ENCODE data around the gene DUSP1. TPM values are rescaled to one million over a fixed set of nuclear protein-coding genes. Genes with fewer than 3 reads are reported as not detected.

The DUSP1 gene
- total RNA-seq, 1 donor from 2014 or later: 2,876 TPM

DNA sequence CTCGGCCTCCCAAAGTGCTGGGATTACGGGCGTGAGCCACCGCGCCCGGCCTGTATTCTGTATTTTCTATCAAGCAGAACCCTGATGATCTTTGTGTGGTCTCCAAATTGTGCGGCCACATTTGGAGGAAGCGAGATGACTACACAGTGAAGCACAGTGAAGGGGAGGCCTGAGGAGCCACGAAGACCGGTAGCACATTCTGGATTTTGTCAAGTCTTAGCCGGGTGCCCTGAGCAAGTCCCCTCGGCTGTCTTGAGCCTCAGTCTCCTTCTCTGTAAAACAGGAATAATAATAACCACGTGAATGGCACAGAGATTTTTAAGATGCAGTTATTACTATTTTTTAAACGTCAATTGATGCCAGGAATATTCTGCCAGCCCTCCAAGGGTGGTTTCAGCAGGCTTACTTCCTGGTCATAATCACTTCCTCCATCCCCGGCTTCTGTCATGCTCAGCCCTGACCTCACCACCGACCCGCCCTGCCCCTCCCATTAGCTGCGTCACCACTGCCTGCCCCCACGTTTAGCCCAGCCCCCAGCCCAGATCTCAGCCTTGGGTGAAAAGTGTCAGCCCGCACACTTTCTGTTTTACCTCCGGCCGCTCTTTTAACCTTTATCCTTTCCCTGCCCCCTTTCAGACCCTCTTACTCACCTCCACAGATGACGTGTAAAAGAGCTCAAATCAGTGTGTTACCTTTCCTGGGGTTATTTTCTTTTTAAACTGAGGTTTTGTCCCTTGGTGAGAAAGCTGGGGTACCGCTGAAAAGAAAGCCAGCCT is 36.1 kb upstream of the DUSP1 start:
- DNase-seq (ENCODE audit: extremely low spot score in 2 of 2): peak in 1 of 2 donors; percentile 92
- Histone ChIP-seq H3K9me3 (peaks cover 3% of the 10 kb centered on the region), H3K4me1 (peaks cover 11% of the 10 kb centered on the region), H3K4me3 (peak overlapping the region in 1 of 2 donors; percentile 16), H3K27ac (peak overlapping the region; percentile 64), H3K36me3 (no peaks in the 10 kb centered on the region), H3K27me3 (no peaks in the 10 kb centered on the region)
- TF ChIP-seq, protein P1, sequence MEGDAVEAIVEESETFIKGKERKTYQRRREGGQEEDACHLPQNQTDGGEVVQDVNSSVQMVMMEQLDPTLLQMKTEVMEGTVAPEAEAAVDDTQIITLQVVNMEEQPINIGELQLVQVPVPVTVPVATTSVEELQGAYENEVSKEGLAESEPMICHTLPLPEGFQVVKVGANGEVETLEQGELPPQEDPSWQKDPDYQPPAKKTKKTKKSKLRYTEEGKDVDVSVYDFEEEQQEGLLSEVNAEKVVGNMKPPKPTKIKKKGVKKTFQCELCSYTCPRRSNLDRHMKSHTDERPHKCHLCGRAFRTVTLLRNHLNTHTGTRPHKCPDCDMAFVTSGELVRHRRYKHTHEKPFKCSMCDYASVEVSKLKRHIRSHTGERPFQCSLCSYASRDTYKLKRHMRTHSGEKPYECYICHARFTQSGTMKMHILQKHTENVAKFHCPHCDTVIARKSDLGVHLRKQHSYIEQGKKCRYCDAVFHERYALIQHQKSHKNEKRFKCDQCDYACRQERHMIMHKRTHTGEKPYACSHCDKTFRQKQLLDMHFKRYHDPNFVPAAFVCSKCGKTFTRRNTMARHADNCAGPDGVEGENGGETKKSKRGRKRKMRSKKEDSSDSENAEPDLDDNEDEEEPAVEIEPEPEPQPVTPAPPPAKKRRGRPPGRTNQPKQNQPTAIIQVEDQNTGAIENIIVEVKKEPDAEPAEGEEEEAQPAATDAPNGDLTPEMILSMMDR (IDR thresholded peaks at IDR 0.05): no peak
- TF ChIP-seq POLR2A (IDR thresholded peaks at IDR 0.05) (peak in 1 of 2 donors; percentile 18), POLR2AphosphoS5 (IDR thresholded peaks at IDR 0.05; ENCODE audit: insufficient read depth in 1 of 2, low read depth in 1 of 2) (peak; percentile 53 to 64)
- intact Hi-C loops (cut with DNase I): no loop called here

DNA sequence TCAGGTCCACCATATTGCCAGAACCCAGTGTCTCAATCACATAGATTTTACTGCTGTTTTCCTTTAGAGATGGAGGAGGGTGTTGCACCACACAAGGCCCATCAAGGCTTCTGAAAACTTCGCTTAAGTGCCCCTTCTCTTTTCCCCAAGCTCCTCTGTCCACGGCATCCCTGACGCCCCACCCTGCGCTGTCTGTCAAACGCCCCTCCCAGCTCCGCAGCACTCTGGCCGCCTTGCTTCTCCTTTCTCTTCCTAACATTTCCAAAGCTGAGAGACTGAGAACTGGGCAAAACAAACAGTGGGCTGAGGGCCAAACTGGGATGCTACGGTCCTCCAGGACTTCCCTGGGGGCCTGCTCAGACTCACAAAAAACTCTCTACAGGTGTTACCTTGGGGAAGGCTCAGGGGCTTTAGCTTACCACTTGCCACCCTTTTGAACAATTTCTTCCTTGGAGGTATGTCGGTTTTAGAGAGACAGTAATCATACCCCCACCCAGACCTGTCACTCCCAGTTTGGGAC is 34.8 kb upstream of the DUSP1 start:
- Histone ChIP-seq H3K27ac (no peak overlapping the region), H3K9me3 (peaks cover 3% of the 10 kb centered on the region), H3K4me1 (peaks cover 16% of the 10 kb centered on the region), H3K27me3 (no peaks in the 10 kb centered on the region), H3K36me3 (no peaks in the 10 kb centered on the region), H3K4me3 (no peak overlapping the region)
- DNase-seq (ENCODE audit: extremely low spot score in 2 of 2): no peak
- intact Hi-C loops (cut with DNase I): no loop called here
- TF ChIP-seq, protein P1 (IDR thresholded peaks at IDR 0.05): no peak
- TF ChIP-seq POLR2A (IDR thresholded peaks at IDR 0.05) (no peak), POLR2AphosphoS5 (IDR thresholded peaks at IDR 0.05; ENCODE audit: insufficient read depth in 1 of 2, low read depth in 1 of 2) (no peak)

DNA sequence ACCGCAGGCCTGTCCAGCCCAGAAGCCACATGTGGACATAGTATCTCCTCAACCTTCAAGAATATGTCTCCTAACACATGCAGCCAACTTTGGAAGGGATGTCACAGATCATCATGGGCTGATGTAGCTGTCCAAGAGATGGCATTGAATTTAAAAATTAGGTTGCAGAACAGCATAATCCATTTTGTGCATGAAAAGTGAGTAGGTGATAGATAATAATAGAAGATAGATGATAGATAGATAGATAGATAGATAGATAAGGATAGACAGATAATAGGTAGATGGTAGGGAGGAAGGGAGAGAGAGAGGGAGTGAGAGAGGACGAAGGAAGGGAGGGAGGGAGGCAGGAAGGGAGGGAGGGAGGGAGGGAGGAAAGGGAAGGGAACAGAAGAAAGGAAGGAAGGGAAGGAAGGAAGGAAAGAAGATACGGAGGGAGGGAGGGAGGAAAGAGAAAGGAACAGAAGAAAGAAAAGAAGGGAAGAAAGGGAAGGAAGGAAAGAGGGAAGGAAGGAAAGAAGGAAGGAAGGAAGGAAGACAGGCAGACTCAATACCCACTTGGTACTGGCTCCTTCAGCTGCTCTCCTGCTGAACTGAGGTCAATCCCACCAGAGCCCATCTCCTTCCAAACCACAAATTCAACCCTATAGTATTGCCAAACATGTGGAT is 34.2 kb upstream of the DUSP1 start:
- TF ChIP-seq POLR2AphosphoS5 (IDR thresholded peaks at IDR 0.05; ENCODE audit: insufficient read depth in 1 of 2, low read depth in 1 of 2) (no peak), POLR2A (IDR thresholded peaks at IDR 0.05) (no peak)
- TF ChIP-seq, protein P1 (IDR thresholded peaks at IDR 0.05): no peak
- peaks cover 22% of the 10 kb centered on the region for H3K4me1 ChIP-seq
- H3K4me3 ChIP-seq: no peak overlapping the region
- peaks cover 3% of the 10 kb centered on the region for H3K9me3 ChIP-seq
- H3K36me3 ChIP-seq: no peaks in the 10 kb centered on the region
- DNase-seq (ENCODE audit: extremely low spot score in 2 of 2): no peak
- no peaks in the 10 kb centered on the region for H3K27me3 ChIP-seq
- intact Hi-C loops (cut with DNase I): no loop called here
- no peak overlapping the region for H3K27ac ChIP-seq

DNA sequence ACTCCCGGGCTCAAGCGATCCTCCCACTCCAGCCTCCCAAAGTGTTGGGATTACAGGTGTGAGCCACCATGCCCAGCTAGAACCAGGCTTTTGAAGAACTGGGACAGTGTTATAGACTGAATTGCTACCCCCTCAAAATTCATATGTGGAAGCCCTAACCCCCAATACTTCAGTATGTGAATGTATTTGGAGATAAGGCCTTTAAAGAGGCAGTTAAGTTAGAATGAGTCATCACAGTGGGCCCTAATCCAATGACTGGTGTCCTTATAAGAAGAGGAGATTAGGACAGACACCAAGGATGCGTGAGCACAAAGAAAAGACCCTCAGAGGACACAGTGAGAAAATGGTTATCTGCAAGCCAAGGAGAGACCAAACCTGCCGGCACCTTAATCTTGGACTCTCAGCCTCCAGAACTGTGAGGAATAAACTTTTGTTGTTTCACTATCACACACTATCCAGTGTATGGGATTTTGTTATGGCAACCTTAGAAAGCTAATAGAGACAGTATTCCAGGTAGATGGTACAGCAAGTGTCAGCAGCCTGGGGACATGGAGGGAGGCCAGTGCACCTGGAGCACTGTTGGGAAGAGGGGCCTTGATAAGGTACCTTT is 31.7 kb upstream of the DUSP1 start:
- no peak overlapping the region for H3K27ac ChIP-seq
- intact Hi-C loops (cut with DNase I): no loop called here
- peaks cover 45% of the 10 kb centered on the region for H3K4me1 ChIP-seq

More for the DNA sequence above, 31.7 kb upstream of the DUSP1 start:
- Histone ChIP-seq H3K9me3 (no peaks in the 10 kb centered on the region), H3K36me3 (no peaks in the 10 kb centered on the region), H3K27me3 (no peaks in the 10 kb centered on the region), H3K4me3 (no peak overlapping the region)
- no peak for DNase-seq (ENCODE audit: extremely low spot score in 2 of 2)
- TF ChIP-seq, protein P1 (IDR thresholded peaks at IDR 0.05): no peak
- TF ChIP-seq POLR2A (IDR thresholded peaks at IDR 0.05): no peak
- no peak for TF ChIP-seq POLR2AphosphoS5 (IDR thresholded peaks at IDR 0.05; ENCODE audit: insufficient read depth in 1 of 2, low read depth in 1 of 2)

Data from vagina (tissue), 2 donors.